ENCODE measurements around the gene SH2D3A.
"Not testable (repeated sequence)": the region's sequence is repeated elsewhere in the genome, so short reads cannot be mapped to it uniquely, and the experiment has no call there.

SH2D3A gene

DNA sequence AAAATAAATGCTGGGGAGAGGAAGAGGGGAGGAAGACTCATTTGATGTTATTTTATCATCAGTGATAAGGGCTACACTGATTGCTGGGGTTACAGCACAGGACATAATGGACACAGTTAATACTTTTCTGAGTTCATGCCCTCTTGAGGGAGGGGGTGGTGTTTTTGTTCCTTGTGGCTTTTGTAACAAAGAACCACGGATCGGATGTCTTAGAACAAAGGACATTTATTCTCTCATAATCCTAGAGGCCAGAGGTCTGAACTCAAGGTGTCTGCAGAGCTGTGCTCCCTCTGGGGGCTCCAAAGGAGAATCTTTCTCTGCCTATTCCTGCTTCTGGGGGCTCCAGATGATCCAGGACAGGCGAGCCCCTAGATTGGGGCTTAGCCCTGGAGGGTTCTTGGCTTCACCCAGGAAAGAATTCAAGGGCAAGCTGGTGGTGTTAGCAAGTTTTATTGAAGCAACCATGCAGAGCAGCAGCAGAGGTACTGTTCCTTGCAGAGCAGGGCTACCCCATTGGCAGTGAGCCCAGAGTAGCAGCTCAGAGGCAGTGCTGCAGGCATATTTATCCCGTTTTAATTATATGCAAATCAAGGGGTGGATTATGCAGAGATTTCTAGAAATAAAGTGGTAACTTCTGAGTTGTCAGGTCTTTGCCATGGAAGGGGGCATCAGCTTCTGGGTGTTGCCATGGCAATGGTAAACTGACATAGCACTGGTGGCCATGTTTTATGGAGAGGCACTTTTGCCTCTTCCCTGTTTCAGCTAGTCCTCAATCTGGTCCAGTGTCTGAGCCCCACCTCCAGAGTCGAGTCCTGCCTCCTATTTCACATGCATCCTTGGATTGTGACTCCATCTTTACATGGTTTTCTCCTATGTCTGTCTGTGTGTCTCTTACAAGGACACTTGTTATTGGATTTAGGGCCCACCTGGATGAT is 23.2 kb upstream of the SH2D3A start:
- no peak for DNase-seq (ENCODE audit: low read depth in 2 of 2)

DNA sequence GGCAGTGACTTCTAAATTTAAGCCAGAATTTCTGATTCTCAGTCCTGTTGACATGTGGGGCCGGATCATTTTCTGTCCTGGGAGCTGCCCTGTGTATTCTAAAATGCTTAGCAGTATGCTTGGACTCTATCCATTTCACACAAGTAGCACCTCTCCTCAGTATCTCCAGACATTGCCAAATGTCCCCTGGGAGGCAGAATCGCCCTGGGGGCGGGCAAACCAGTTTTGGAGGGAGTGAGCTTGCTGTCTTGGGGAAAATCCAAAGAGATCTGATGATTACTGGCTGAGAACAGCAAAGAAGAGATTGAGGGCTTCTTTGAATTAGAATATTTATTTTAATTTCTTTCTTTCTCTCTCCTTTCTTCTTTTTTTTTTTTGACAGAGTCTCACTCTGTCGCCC is 21.7 kb upstream of the SH2D3A start:
- DNase-seq (ENCODE audit: low read depth in 2 of 2), result no peak

DNA sequence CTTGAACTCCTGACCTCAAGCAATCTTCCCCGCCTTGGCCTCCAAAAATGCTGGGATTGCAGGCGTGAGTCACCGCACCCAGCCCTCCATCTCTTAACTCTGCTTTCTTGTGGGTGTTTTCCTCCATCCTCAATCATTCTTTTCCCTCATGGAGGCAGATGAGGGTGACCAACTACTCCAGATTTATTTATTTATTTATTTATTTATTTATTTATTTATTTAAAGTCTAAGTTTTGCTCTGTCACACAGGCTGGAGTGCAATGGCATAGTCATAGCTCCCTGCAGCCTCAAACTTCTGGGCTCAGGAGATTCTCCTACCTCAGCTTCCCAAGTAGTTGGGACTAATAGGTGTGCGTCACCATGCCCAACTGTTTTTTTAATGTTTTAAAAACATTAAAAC is 20.2 kb upstream of the SH2D3A start:
- DNase-seq (ENCODE audit: low read depth in 2 of 2), result no peak

DNA sequence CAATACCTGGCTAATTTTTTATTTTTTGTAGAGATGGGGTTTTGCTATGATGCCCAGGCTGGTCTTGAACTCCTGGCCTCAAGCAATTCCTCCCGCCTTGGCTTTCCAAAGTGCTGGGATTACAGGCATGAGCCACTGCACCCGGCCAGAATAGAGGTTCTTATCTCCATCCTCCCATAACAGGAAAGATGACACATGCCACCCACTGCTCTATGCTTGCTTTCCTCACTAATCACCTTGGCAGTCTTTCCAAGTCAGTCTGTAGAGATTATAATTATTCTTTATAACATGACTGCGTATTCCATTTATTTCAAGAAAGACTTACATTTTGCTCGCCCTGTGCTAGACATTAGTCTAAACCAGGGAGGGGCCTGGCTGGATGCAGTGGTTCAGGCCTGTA is 12.0 kb upstream of the SH2D3A start:
- DNase-seq (ENCODE audit: low read depth in 2 of 2), result no peak

DNA sequence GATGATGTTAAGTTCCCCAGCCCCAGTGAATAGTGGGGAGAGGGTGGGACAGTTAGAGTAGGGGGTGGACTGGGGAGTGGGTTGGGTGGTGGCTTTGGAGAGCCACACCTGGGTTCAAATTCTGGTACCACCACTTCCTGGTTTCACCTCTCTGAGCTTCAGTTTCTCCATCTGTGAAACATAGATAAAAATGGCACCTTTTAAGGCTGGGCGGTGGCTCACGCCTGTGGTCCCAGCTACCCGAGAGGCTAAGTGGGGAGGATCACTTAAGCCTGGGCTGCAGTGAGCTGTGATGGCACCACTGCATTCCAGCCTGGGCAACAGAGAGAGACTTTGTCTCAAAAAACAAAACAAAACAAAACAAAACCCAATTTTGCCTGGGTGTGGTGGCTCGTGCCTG is 11.2 kb upstream of the SH2D3A start:
- DNase-seq (ENCODE audit: low read depth in 2 of 2), result no peak

DNA sequence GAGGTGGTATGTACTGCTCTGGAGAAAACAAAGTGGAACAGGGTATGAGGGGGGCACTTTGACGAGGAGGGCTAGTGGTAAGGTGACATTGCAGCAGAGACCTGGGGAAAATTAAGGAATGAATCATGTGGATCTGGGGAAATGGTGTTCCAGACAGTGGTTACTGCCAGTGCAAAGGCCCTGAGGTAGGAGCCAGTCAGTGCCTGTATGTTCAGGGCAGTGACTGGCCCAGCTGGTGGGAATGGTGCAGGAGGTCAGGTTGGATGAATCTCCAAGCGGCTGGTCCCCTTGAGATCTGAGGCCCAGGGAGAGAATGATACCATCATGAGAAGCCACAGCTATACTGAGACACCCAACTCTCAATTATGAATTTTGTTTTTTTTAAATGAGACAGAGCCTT is 10.2 kb upstream of the SH2D3A start:
- DNase-seq (ENCODE audit: low read depth in 2 of 2), result no peak

DNA sequence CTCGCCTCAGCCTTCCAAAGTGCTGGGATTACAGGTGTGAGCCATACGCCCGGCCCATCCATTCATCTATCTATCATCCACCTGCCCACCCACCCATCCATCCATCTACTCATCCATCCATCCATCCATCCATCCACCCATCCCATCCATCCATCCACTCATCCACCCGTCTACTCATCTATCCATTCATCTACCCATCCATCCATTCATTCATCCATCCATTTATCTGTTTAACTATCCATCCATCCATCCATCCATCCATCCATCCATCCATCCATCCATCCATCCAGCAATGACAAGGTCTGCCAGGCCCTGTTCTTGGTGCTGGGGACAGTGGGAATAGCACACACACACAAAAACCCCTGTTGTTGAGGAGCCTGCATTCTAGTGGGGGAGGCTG is 9.8 kb upstream of the SH2D3A start:
- no peak for DNase-seq (ENCODE audit: low read depth in 2 of 2)

DNA sequence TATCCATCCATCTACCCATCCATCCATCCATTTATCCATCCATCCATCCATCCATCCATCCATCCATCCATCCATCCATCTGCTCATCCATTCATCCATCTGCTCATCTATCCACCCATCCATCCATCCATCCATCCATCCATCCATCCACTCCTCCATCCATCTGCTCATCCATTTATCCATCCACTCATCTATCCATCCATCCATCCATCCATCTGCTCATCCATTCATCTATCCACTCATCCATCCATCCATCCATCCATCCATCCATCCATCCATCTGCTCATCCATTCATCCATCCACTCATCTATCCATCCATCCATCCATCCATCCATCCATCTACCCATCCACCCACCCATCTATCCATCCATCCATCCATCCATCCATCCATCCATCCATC is 8.8 kb upstream of the SH2D3A start:
- DNase-seq (ENCODE audit: low read depth in 2 of 2), result not testable (repeated sequence)

DNA sequence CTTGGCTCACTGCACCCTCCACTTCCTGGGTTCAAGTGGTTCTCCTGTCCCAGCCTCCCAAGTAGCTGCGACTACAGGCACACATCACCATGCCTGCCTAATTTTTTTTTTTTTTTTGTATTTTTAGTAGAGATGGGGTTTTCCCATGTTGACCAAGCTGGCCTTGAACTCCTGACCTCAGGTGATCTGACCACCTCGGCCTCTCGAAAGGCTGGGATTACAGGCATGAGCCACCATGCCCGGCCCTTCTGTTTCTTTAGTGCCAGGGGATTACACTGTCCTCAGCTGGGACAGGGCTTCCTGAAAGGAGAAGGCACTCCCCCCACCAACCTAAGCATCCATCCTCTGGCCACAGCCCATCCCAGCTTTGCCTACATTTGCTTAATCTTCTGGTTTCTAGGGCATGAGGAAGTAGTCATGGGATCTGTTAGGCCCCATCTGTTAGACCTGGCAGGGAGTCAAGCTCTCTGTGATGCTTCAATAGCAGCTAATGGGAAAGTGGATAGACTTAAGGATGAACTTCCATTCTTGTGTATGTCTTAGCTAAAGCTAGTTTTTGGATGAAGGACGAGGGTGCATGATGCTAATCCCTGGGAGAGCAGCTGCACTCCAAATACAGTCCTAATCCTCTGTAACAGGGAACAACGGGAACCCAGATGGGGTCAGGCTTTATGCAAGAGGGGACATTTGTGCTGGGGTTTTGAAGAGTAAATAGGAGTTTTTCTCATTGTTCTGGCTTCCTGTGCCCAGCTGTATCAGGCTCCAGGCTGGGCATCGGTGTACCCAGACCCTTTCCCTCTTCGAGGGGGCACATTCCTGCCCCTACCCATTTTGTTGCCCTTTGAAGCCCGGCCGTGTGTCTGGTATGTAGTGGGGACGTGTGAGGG is 7.8 kb upstream of the SH2D3A start:
- no peak for DNase-seq (ENCODE audit: low read depth in 2 of 2)

DNA sequence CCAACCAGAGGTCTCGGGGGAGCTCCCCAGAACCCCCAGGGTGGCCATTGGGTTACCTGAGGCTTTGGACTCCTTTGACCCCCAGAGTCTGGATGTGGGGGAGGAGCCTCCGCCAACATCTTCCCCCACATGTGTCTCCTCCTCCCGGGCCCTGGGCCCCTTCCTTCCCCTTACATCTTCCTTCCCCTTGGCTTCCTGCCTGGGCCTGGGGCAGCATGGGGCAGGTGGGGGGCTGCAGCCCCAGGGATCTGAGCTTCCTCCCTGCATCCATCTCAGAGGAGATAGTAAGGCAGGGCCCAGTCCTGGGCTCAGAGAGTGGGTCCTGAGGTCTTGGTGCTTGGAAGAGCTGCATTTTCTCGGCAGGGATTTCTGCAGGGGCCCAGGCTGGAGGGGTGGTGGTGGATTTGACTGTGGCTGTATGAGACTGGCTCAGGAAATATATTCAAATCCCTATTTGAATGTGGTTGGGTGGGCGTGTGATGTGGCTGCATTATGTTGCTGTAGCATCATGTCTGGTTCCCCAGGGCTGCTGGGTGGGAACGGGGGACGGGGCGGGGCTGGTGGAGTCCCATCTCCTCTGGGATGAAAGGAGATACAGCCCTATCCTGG is 6.2 kb upstream of the SH2D3A start:
- no peak for DNase-seq (ENCODE audit: low read depth in 2 of 2)

DNA sequence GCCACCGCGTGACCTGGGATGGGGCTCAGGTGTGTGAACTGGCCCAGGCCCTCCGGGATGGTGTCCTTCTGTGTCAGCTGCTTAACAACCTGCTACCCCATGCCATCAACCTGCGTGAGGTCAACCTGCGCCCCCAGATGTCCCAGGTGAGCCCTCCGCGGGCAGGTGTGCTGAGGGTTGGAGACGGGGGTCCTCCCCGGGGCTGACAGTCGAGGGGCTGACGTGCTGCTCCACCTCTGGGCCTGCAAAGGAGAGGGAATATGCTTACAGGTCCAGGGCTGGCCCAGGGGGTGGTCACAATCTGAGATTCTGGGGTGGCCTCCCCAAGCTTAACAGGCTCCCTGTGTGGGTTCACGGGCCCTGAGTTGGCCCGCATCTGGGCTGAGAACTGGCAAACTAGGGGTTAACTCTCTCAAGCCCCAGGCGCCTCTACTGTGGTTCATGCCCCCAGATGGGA is 5.7 kb upstream of the SH2D3A start:
- DNase-seq (ENCODE audit: low read depth in 2 of 2), result no peak

DNA sequence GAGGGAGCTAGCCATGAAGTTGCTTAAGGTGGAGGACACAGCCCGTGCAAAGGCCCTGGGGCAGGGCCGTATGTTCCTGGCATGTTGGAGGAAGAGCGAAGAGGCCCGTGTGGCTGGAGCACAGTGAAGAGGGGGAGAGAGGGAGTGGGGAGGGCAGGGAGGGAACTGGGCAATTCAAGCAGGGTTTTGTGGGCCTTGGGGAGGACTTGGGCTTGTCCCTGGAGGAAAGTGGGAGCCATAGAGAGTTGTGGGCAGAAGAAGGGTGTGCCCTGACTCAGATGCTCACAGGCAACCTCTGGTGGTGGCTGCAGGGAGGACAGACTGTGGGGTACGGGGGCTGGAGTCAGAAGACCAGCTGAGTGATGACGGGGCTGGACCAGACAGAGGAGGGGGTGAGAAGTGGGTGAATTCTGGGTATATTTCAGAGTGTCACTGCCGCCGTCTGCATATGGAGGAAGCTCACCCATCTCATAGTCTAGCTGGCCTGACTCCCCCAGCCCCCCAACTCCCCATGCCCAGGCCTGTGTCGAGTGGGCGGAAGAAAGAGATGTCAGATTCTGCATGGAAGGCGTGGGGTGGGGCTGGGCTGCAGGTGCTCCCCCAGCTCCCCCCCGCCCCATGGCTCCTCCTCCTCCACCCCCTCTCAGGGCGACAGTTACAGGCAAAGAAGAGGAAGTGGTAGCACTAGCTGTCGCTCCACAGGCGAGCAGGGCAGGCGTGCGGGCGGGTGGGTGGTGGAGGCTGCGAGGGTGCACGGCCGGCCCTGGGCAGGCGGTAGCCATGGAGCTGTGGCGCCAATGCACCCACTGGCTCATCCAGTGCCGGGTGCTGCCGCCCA is 5.0 kb upstream of the SH2D3A start, which contains the start of gene VAV1:
Gene VAV1, plus strand, starts transcription at position 681 of the 838 bp plus-strand sequence. Its CDS starts 100 bp downstream, at position 781.
- peak; percentile 59 to 63 for DNase-seq (ENCODE audit: low read depth in 2 of 2)

DNA sequence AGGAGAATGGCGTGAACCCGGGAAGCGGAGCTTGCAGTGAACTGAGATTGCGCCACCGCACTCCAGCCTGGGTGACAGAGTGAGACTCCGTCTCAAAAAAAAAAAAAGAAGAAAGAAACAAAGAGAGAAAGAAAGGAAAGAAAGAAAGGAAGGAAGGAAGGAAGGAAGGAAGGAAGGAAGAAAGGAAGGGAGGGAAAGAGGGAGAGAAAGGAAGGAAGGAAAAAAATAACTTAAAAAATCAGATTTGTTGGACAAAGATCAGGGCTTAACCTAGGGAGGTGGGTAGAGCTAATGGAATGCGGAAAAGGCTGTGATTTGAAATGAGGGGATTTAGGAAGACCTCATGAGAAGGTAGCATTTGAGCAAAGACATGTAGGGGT is 4.4 kb upstream of the SH2D3A start:
- DNase-seq (ENCODE audit: low read depth in 2 of 2), result not testable (repeated sequence)

DNA sequence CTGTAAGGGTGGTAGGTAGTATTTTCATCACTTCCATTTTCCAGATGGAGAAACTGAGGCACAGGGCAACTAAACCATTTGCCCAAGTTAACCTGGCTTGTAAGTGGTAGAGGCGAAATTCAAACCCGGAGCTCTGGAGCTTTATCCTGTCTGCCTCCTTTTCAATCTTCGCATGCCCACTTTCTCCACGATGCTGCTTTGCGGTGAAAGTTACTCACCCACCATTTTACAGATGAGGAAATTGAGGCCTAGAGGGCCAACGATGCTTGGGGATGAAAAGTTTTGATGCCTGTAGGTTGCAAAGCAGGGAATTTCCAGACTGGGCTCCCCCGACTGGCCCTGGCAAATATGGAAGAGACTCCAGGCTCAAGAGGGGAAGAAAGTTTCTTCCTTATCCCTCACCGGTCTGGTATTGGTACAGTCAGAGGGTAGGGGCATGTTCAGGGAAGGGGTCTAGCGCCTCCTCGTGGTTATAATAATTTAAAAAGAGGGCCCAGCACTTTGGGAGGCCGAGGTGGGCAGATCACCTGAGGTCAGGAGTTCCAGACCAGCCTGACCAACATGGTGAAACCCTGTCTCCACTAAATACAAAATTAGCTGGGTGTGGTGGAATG is 1.9 kb upstream of the SH2D3A start:
- DNase-seq (ENCODE audit: low read depth in 2 of 2), result no peak

DNA sequence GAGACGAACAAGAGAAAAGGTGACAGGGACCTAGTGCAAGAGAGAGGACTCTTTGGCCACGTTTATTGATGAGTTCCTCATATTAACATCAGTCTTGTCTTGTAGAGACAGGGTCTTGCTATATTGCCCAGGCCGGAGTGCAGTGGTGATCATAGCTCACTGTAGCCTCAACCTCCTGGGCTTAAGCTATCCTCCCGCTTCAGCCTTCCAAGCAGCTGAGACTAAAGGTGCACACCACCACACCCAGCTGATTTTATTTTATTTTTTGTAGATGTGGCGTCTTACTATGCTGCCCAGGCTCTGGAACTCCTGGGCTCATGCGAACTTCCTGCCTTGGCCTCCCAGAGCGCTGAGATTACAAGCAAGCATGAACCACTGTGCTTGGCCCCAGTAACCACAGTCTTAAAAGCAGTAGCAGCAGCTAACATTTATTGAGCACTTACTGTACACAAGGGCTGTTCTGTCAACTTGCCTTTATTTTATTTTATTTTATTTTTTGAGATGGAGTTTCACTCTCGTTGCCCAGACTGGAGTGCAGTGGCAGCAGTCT is 1.1 kb upstream of the SH2D3A start:
- DNase-seq (ENCODE audit: low read depth in 2 of 2), result no peak

DNA sequence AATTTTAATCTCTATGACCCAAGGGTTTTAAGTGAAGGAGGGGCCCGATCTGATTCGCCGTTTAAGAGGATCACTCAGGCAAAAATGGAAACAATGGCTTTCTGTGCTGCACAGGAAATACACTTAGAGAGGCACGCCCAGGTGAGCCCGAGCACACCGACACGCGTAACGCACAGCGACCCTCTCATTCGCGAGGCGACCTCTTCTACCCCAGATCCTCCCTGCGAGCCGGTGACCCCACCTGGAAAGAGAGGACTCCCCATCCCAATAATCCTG is 216 bp downstream of the SH2D3A start:
- no peak for DNase-seq (ENCODE audit: low read depth in 2 of 2)

DNA sequence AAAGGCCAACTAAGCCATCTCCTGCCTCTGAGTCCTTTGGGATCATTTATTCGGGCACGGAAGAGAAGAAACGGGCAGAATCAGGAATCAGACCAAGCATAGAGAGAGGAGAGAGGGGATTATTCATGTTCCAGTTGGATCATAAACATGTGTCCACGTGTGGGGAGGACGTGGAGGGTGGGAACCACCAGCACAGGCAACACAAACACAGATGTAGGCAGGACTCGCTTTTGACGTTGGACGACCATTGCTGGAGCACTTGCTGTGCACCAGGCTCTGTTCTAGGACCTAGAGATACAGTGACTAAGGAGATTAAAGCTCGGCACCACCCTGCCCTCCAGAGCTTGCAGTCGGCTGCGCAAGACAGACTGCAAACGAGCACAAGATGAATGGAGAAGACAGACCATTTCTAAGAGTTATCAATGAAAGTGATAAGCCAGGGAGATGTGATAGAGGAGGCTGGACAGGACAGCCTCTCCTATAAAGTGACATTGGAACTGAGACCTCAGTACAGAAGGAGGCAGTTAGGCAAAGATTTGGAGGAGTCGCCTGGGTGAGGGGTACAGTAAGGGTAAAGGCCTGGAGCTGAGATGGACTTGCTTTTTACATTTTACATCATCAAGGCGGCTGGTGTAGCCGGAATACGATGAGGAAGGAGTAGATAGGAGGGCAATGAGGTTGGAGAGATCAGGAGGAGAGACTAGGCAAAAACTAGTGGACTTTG is 716 bp downstream of the SH2D3A start:
- no peak for DNase-seq (ENCODE audit: low read depth in 2 of 2)

DNA sequence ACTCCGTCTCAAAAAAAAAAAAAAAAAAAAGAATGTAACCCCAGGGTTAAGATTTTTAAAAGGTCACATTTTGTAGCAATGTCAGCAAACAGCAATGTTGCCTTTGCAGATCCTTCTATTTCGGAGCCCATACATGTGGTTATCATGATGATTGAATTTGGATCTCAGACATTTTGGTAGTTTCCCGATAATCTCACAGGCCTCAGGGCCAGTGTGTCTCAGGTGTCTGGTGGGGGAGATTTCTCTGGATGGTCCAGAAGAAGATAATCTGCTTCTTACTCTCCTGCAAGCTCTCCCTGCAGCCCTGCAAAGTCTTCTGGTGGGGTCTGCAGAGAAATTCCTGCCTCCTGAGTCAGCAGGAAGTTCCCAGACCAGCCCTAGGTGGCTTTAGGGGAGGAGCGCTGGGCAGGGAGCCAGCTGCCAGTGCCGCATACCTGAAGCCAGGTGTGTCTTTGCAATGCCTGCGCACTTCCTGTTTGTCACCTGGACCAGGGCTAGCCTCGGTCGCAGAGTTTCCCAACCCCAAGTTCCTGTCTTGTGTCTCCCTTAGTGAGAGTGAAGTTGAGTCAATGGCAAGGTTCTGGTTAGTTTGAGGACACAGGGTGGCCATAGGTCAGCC is 1.4 kb downstream of the SH2D3A start:
- DNase-seq (ENCODE audit: low read depth in 2 of 2), result no peak

DNA sequence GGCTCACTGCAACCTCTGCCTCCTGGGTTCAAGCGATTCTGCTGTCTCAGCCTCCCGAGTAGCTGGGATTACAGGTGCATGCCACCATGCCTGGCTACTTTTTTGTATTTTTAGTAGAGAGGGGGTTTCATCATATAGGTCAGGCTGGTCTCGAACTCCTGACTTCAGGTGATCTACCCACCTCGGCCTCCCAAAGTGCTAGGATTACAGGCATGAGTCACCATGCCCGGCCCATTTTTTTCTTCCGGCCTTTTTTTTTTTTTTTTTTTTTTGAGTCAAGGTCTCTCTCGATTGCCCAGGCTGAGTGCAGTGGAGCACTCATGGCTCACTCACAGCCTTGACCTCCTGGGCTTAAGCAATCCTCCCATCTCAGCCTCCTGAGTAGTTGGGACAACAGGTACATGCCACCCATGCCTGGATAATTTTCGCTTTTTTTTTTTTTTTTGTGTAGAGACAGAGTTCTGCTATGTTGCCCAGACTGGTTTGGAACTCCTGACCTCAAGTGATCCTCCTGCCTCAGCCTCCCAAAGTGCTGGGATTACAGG is 4.9 kb downstream of the SH2D3A start:
- not testable (repeated sequence) for DNase-seq (ENCODE audit: low read depth in 2 of 2)
